Peyer's patch (tissue), 4 donors: ENCODE results near the gene TMEM31.

Experiments used
- CTCF ChIP-seq, 6 experiments: fragments of 450-650 bp in 4 of 6; fragments of 200-600 bp in 2 of 6; sonication (generic) in 1 of 6; IDR thresholded peaks; one replicate each; pipeline ENCODE4 v1.5.1; 2017 to 2019; ENCODE audit warnings: antibody characterized with exemption in 6 of 6, mild to moderate bottlenecking in 3 of 6, moderate library complexity in 1 of 6
- POLR2A ChIP-seq, 2 donors: fragments of 450-650 bp; IDR thresholded peaks; one replicate each; pipeline ENCODE4 v1.5.1; 2017; ENCODE audit warnings: antibody characterized with exemption in 2 of 2, mild to moderate bottlenecking in 2 of 2, moderate library complexity in 2 of 2

DNA sequence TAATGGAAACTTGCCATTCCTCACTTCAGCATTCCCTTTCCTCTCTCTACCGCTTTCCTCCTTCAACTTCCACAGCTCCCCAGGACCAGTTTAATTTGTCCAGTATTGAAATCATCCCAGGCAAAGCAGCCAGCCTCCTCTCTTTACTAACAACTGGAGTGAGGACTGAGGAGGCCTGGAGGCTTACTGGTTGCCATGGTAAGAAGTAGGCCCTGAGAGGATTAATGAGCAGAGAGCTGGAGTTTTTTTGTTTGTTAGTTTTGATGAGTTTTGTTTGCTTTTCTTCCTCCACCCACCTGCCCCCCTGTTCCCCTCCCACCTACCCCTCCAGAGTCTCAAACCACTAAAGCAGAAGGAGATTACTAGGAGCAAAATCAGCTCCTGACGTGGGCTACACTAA lies 36.5 kb downstream of the TMEM31 start:
- no peak for TF ChIP-seq CTCF (IDR thresholded peaks at IDR 0.05)
- TF ChIP-seq POLR2A (IDR thresholded peaks at IDR 0.05): no peak
